Mammary epithelial cell (primary cell): ENCODE measurements around the gene PCDHB11.

Experiments used
- EZH2 ChIP-seq: IDR thresholded peaks from 2 replicates; pipeline ENCODE4 v1.6.1; 2012; ENCODE audit warnings: low read length, inconsistent platforms, borderline replicate concordance
- TF ChIP-seq, protein P1 (sequence below), 2 donors: IDR thresholded peaks in 1 of 2; conservative IDR thresholded peaks in 1 of 2; 2 replicates each; pipeline ENCODE4 v1.5.1; 2011 to 2012; ENCODE audit warnings: inconsistent platforms in 2 of 2, low read length in 2 of 2, mild to moderate bottlenecking in 2 of 2, control low read depth in 1 of 2, low read depth in 1 of 2; ENCODE audit not compliant: insufficient read depth in 1 of 2; ENCODE audit errors: extremely low read depth in 1 of 2

DNA sequence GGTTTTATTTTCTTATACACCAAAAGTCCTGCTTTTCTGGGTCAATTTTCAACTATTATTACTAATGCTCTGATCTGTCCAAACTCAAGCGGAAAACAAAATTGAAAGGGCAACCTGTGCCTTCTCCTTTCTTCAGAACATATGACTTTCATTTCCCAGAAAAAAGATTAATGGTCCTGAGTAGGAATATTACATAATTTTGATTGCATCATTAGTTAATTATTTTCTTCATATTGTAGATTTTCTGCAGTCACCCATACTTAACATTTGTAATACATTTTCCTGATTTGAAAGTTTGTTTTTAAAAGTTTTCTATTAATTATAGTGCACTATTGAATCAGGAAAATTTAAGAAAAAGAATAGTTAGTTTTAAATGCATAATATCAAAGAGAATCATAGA, 23.5 kb upstream of the PCDHB11 start:
- TF ChIP-seq, protein P1, sequence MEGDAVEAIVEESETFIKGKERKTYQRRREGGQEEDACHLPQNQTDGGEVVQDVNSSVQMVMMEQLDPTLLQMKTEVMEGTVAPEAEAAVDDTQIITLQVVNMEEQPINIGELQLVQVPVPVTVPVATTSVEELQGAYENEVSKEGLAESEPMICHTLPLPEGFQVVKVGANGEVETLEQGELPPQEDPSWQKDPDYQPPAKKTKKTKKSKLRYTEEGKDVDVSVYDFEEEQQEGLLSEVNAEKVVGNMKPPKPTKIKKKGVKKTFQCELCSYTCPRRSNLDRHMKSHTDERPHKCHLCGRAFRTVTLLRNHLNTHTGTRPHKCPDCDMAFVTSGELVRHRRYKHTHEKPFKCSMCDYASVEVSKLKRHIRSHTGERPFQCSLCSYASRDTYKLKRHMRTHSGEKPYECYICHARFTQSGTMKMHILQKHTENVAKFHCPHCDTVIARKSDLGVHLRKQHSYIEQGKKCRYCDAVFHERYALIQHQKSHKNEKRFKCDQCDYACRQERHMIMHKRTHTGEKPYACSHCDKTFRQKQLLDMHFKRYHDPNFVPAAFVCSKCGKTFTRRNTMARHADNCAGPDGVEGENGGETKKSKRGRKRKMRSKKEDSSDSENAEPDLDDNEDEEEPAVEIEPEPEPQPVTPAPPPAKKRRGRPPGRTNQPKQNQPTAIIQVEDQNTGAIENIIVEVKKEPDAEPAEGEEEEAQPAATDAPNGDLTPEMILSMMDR (conservative IDR thresholded peaks at IDR 0.05 in 1 of 2, IDR thresholded peaks at IDR 0.05 in 1 of 2; ENCODE audit: extremely low read depth in 1 of 2, insufficient read depth in 1 of 2, low read depth in 1 of 2, low read length in 2 of 2) = no peak
- TF ChIP-seq EZH2 = no peak
